ENCODE measurements around the gene FAM107B.

- no peak for TF ChIP-seq CTCF (IDR thresholded peaks at IDR 0.05)
- TF ChIP-seq POLR2AphosphoS5 (IDR thresholded peaks at IDR 0.05) = no peak
- no peak for TF ChIP-seq EP300 (IDR thresholded peaks at IDR 0.05)
Observed at GRCh38 chr10:14507781-14508180, 266.9 kb downstream of the FAM107B start.

All from suprapubic skin (tissue), 4 donors.